ENCODE measurements around the gene MKNK2. TPM values are rescaled to one million over a fixed set of nuclear protein-coding genes. Genes with fewer than 3 reads are reported as not detected.

MKNK2 gene
- total RNA-seq, 4 donors from 2014 or later = 126 to 265 (median 152) TPM

- Histone ChIP-seq H3K36me3 (no peaks in the 10 kb centered on the region), H3K27ac (peak overlapping the region; percentile 88 to 100 (median 99)), H3K4me1 (peaks cover 10 to 87% (median 71%) of the 10 kb centered on the region in 4 donors), H3K27me3 (no peaks in the 10 kb centered on the region), H3K9me3 (no peaks in the 10 kb centered on the region), H3K4me3 (peak overlapping the region; percentile 35 to 57 (median 45))
- WGBS, 2 donors = 0 to 1% methylated on average over 8 to 13 of the region's 22 CpGs
- TF ChIP-seq EP300 (IDR thresholded peaks at IDR 0.05) (peak; percentile 60 to 80), POLR2A (IDR thresholded peaks at IDR 0.05) (peak; percentile 29 to 71)
- TF ChIP-seq, protein P1, sequence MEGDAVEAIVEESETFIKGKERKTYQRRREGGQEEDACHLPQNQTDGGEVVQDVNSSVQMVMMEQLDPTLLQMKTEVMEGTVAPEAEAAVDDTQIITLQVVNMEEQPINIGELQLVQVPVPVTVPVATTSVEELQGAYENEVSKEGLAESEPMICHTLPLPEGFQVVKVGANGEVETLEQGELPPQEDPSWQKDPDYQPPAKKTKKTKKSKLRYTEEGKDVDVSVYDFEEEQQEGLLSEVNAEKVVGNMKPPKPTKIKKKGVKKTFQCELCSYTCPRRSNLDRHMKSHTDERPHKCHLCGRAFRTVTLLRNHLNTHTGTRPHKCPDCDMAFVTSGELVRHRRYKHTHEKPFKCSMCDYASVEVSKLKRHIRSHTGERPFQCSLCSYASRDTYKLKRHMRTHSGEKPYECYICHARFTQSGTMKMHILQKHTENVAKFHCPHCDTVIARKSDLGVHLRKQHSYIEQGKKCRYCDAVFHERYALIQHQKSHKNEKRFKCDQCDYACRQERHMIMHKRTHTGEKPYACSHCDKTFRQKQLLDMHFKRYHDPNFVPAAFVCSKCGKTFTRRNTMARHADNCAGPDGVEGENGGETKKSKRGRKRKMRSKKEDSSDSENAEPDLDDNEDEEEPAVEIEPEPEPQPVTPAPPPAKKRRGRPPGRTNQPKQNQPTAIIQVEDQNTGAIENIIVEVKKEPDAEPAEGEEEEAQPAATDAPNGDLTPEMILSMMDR (IDR thresholded peaks at IDR 0.05) = peak in 1 of 5 experiments; percentile 14
- DNase-seq (ENCODE audit: low spot score in 2 of 2) = peak in 1 of 2 donors; percentile 66
These were observed 5.1 kb upstream of the MKNK2 start for GRCh38 chr19:2055931-2056836.

DNA sequence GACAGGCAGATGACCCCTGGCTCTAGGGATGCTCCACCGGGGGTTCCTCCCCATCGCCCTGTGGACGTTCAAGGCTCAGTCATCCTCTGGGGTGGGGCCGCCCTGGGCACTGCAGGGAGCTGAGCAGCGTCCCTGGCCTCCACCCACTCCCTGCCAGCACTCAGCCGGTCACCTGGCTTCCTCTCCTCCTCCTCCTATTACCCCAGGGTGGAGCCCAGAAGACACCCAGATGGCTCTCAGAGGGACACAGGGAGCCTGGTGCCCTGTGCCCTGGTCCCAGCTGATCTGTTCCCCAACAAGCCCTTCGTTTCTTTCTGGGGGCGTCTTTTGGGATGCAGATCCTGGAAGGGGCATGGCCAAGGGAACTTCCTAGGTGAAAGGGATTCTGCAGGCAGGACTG, 3.7 kb upstream of the MKNK2 start:
- no peaks in the 10 kb centered on the region for H3K9me3 ChIP-seq
- peak overlapping the region; percentile 88 to 100 (median 99) for H3K27ac ChIP-seq
- H3K36me3 ChIP-seq = no peaks in the 10 kb centered on the region
- H3K4me1 ChIP-seq = peaks cover 10 to 75% (median 59%) of the 10 kb centered on the region in 4 donors
- DNase-seq (ENCODE audit: low spot score in 2 of 2) = no peak
- TF ChIP-seq POLR2A (IDR thresholded peaks at IDR 0.05) (peak in 1 of 2 donors; percentile 9), EP300 (IDR thresholded peaks at IDR 0.05) (no peak)
- TF ChIP-seq, protein P1 (IDR thresholded peaks at IDR 0.05) = no peak
- no peak overlapping the region for H3K4me3 ChIP-seq
- WGBS, 2 donors = 68 to 69% methylated on average over 8 of the region's 8 CpGs
- H3K27me3 ChIP-seq = no peaks in the 10 kb centered on the region

- H3K27me3 ChIP-seq = no peaks in the 10 kb centered on the region
- peak overlapping the region; percentile 88 to 100 (median 99) for H3K27ac ChIP-seq
- WGBS, 2 donors = 74 to 77% methylated on average over 24 of the region's 24 CpGs
- H3K9me3 ChIP-seq = no peaks in the 10 kb centered on the region
- H3K36me3 ChIP-seq = peaks cover 0 to 8% (median 0%) of the 10 kb centered on the region in 3 donors
- H3K4me1 ChIP-seq = peaks cover 10 to 74% (median 57%) of the 10 kb centered on the region in 4 donors
- DNase-seq (ENCODE audit: low spot score in 2 of 2) = no peak
- H3K4me3 ChIP-seq = no peak overlapping the region
- TF ChIP-seq, protein P1 (IDR thresholded peaks at IDR 0.05) = no peak
- TF ChIP-seq EP300 (IDR thresholded peaks at IDR 0.05) (peak in 1 of 2 donors; percentile 53), POLR2A (IDR thresholded peaks at IDR 0.05) (no peak)
These were observed 2.8 kb upstream of the MKNK2 start for GRCh38 chr19:2053601-2054389.

DNA sequence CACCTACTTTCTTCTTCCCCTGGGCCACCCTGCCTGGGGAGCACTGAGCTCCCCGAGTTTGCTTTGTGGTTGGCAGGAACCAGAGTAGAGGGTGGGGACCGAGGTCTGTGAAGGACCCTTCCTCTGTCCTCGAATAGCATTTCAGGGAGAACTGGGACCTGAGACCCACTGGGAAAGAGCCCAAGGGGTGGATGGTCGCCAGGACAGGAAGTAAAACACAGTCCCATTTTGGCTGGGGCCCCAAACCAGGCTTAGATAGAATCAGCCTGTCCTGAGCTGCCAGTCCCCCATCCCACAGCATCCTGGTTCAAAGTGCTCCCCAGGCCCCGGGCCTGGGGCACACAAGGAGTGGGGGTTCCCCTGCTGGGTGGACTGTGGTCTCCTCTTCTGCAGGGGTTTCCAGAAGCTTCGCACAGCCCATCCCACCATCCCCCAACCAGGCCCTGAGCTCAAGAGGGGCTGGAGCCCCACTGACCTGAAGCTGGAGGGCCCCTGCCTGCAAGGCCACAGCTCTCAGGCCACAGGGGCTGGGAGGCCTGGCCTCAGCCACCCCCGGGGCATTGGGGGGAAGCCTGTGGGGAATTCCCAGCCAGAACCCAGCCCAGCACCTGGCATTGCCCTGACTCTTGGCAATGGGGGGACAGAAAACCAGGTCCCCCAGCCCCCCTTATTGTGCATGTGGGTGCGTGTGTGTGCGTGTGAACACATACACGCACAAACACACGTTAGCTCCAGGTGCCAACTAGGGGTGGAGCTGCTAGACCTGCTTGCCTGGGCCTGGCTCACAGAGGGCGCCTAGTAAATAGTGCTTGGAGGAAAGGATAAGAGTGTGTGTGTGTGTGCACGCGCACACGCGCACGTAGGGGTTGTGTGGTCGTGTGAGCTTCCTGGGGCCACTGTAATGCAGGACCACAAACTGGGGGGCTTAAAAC, 995 bp upstream of the MKNK2 start:
- no peaks in the 10 kb centered on the region for H3K9me3 ChIP-seq
- H3K4me1 ChIP-seq = peaks cover 10 to 74% (median 60%) of the 10 kb centered on the region in 4 donors
- no peak for DNase-seq (ENCODE audit: low spot score in 2 of 2)
- H3K36me3 ChIP-seq = peaks cover 0 to 8% (median 0%) of the 10 kb centered on the region in 3 donors
- TF ChIP-seq EP300 (IDR thresholded peaks at IDR 0.05) = no peak
- TF ChIP-seq POLR2A (IDR thresholded peaks at IDR 0.05) = no peak
- TF ChIP-seq, protein P1 (IDR thresholded peaks at IDR 0.05) = no peak
- H3K27ac ChIP-seq = peak overlapping the region; percentile 99 to 100 (median 99)
- H3K4me3 ChIP-seq = peak overlapping the region; percentile 29 to 100 (median 95)
- no peaks in the 10 kb centered on the region for H3K27me3 ChIP-seq
- 61 to 69% methylated on average over 16 to 18 of the region's 18 CpGs for WGBS, 2 donors
